GM12878 (cell line): ENCODE results near the gene GCDH. TPM values are rescaled to one million over a fixed set of nuclear protein-coding genes. Genes with fewer than 3 reads are reported as not detected.

ENCODE experiments used
- ATAC-seq: fragments of 200-7000 bp; cut with Tn5 transposase; 3 replicates; pipeline ENCODE4 v1.9.1; 2020; ENCODE audit warnings: mild to moderate bottlenecking, moderate library complexity
- BruUV-seq: library from RNA; stranded (reverse); fragments of 400-500 nt; replicated peaks from 2 replicates; lab custom pipeline; 2021; lab: Mats Ljungman, UMichigan
- CTCF ChIA-PET: fragments of 300-600 bp; sonication (Branson Sonifier 250); formaldehyde crosslinking; extraction: SDS; loops from one replicate; lab custom pipeline; 2021; ENCODE audit warnings: inconsistent platforms; lab: Yijun Ruan, JAX
- POLR2A ChIA-PET: fragments of 350-600 bp; formaldehyde crosslinking; extraction: SDS; loops from one replicate; lab custom pipeline; 2021; ENCODE audit warnings: inconsistent platforms; lab: Charles Lee
- RAD21 ChIA-PET: fragments of 300-600 bp; sonication (Branson Sonifier 250); formaldehyde crosslinking; loops from one replicate; lab custom pipeline; 2023; ENCODE audit warnings: antibody characterized with exemption; ENCODE audit not compliant: unreplicated experiment; lab: Charles Lee
- SMC1A ChIA-PET: fragments of 300-600 bp; sonication (Branson Sonifier 250); formaldehyde crosslinking; loops from one replicate; lab custom pipeline; 2023; ENCODE audit not compliant: unreplicated experiment, uncharacterized antibody; lab: Charles Lee
- DNase-seq: peaks from one replicate; pipeline ENCODE4 v3.0.0-alpha.2; 2011; ENCODE audit warnings: low read depth, low spot score
- FAIRE-seq: peaks from 3 replicates; lab custom pipeline; 2011; peaks lifted over from hg19 to GRCh38; lab: Jason Lieb, UNC
- H2AFZ ChIP-seq: 2 replicates; pipeline ENCODE4 v1.6.0; 2011; ENCODE audit warnings: low read depth, low read length, control low read depth; ENCODE audit not compliant: control insufficient read depth
- H3K27ac ChIP-seq: 2 replicates; pipeline ENCODE4 v1.5.1; 2011; ENCODE audit warnings: control low read depth; ENCODE audit not compliant: control insufficient read depth, insufficient read depth
- H3K27me3 ChIP-seq, 2 experiments: replicated peaks in 1 of 2; 2 replicates each; pipeline versions ENCODE4 v1.6.0 to v1.6.1; 2011; ENCODE audit warnings: low read length in 1 of 2; ENCODE audit not compliant: control insufficient read depth in 2 of 2, insufficient read depth in 2 of 2
- H3K36me3 ChIP-seq, 2 experiments: 2 replicates each; pipeline ENCODE4 v1.5.1; 2011; ENCODE audit warnings: low read length in 1 of 2; ENCODE audit not compliant: control insufficient read depth in 2 of 2, insufficient read depth in 2 of 2
- H3K4me1 ChIP-seq: 2 replicates; pipeline ENCODE4 v1.6.1; 2011; ENCODE audit warnings: mild to moderate bottlenecking, low read length, moderate library complexity, mixed read lengths; ENCODE audit not compliant: control insufficient read depth, insufficient read depth
- H3K4me2 ChIP-seq: 2 replicates; pipeline ENCODE4 v1.6.0; 2011; ENCODE audit warnings: control low read depth; ENCODE audit not compliant: control insufficient read depth, insufficient read depth
- H3K4me3 ChIP-seq: fragments of 200-600 bp; sonication (generic); 2 replicates; pipeline ENCODE4 v1.5.1; 2016
- H3K79me2 ChIP-seq: 2 replicates; pipeline ENCODE4 v1.6.0; 2011; ENCODE audit warnings: low read length; ENCODE audit not compliant: control insufficient read depth, insufficient read depth
- H3K9ac ChIP-seq: 2 replicates; pipeline ENCODE4 v1.8.0; 2011; ENCODE audit warnings: low read length, control low read depth, mixed read lengths; ENCODE audit not compliant: control insufficient read depth, insufficient read depth
- H3K9me3 ChIP-seq: replicated peaks from 3 replicates; pipeline ENCODE4 v1.5.1; 2011; ENCODE audit warnings: mild to moderate bottlenecking, low read length; ENCODE audit not compliant: control insufficient read depth, insufficient read depth
- H4K20me1 ChIP-seq: 2 replicates; pipeline ENCODE4 v1.6.0; 2011; ENCODE audit not compliant: control insufficient read depth, insufficient read depth
- CREB1 ChIP-seq: IDR thresholded peaks from 2 replicates; pipeline ENCODE4 v1.6.1; 2012; ENCODE audit warnings: low read depth, mild to moderate bottlenecking, inconsistent platforms
- CTCF ChIP-seq, 3 experiments: IDR thresholded peaks in 2 of 3; conservative IDR thresholded peaks in 1 of 3; 2 replicates each; pipeline ENCODE4 v1.5.1; 2011; ENCODE audit warnings: low read depth in 3 of 3, low read length in 3 of 3, mild to moderate bottlenecking in 3 of 3, control low read depth in 2 of 3, moderate library complexity in 2 of 3, inconsistent platforms in 1 of 3, mixed read lengths in 1 of 3; ENCODE audit not compliant: control insufficient read depth in 2 of 3, insufficient read depth in 1 of 3; ENCODE audit errors: extremely low read depth in 1 of 3
- EP300 ChIP-seq, 2 experiments: fragments of 150-350 bp in 1 of 2; IDR thresholded peaks; 2 replicates each; pipeline ENCODE4 v1.6.1; 2011 to 2012; ENCODE audit warnings: low read depth in 2 of 2, low read length in 2 of 2, borderline replicate concordance in 1 of 2, improper control_type of control experiment in 1 of 2, inconsistent platforms in 1 of 2; ENCODE audit not compliant: control insufficient read depth in 1 of 2
- EZH2 ChIP-seq: IDR thresholded peaks from 2 replicates; pipeline ENCODE4 v1.6.1; 2012; ENCODE audit warnings: low read depth, mild to moderate bottlenecking, control low read depth, inconsistent platforms, low read length, borderline replicate concordance; ENCODE audit not compliant: control insufficient read depth
- HDGF ChIP-seq: fragments of 450-650 bp; IDR thresholded peaks from 2 replicates; pipeline ENCODE4 v1.6.1; 2016; ENCODE audit warnings: antibody characterized with exemption
- HSF1 ChIP-seq: fragments of 150-350 bp; IDR thresholded peaks from 2 replicates; pipeline ENCODE4 v1.6.1; 2014; ENCODE audit warnings: mild to moderate bottlenecking, low read depth, low read length
- IKZF1 ChIP-seq: fragments of 450-650 bp; conservative IDR thresholded peaks from 2 replicates; pipeline ENCODE4 v1.6.1; 2017; ENCODE audit warnings: antibody characterized with exemption, mild to moderate bottlenecking
- JUNB ChIP-seq: IDR thresholded peaks from 2 replicates; pipeline ENCODE4 v1.6.1; 2016; ENCODE audit warnings: antibody characterized with exemption, mild to moderate bottlenecking
- KDM1A ChIP-seq: fragments of 200-600 bp; sonication (generic); IDR thresholded peaks from 2 replicates; pipeline ENCODE4 v1.6.1; 2016; ENCODE audit warnings: borderline replicate concordance
- NFYA ChIP-seq: IDR thresholded peaks from 2 replicates; pipeline ENCODE4 v1.6.1; 2011; ENCODE audit warnings: low read depth, mild to moderate bottlenecking, low read length, improper control_type of control experiment, borderline replicate concordance
- SKIL ChIP-seq: fragments of 450-650 bp; IDR thresholded peaks from 2 replicates; pipeline ENCODE4 v1.6.1; 2017; ENCODE audit warnings: mild to moderate bottlenecking, low read depth, inconsistent platforms; ENCODE audit not compliant: poor library complexity, severe bottlenecking
- SPI1 ChIP-seq: IDR thresholded peaks from 2 replicates; pipeline ENCODE4 v1.6.1; 2011; ENCODE audit warnings: low read depth, mild to moderate bottlenecking, low read length, moderate library complexity, borderline replicate concordance; ENCODE audit not compliant: insufficient read depth
- STAT1 ChIP-seq: fragments of 450-650 bp; conservative IDR thresholded peaks from 2 replicates; pipeline ENCODE4 v1.6.1; 2014; ENCODE audit warnings: antibody characterized with exemption, mild to moderate bottlenecking
- TCF7 ChIP-seq: IDR thresholded peaks from 2 replicates; pipeline ENCODE4 v1.6.1; 2014; ENCODE audit warnings: antibody characterized with exemption, borderline replicate concordance
- YBX1 ChIP-seq: fragments of 450-650 bp; IDR thresholded peaks from 2 replicates; pipeline ENCODE4 v1.6.1; 2016; ENCODE audit warnings: antibody characterized with exemption
- ZNF217 ChIP-seq: fragments of 450-650 bp; IDR thresholded peaks from 2 replicates; pipeline ENCODE4 v1.6.1; 2017; ENCODE audit warnings: antibody characterized with exemption, mild to moderate bottlenecking
- WGBS: methylation state at CpG from one replicate; pipeline ENCODE4 v1.1.6; 2016; ENCODE audit warnings: low lambda C conversion rate; ENCODE audit not compliant: insufficient replicate concordance, insufficient coverage; ENCODE audit errors: missing lambda C conversion rate; 5-methylcytosine and 5-hydroxymethylcytosine counted together
- in situ Hi-C: fragments of 300-500 bp; cut with MboI; formaldehyde crosslinking; loops from 9 replicates; pipeline ENCODE4 v1.14.3; 2018; ENCODE audit warnings: mixed read lengths
- intact Hi-C: fragments of 100-400 bp; cut with micrococcal nuclease; formaldehyde crosslinking; loops from one replicate; pipeline ENCODE4 v1.14.2; 2022; ENCODE audit not compliant: unreplicated experiment
- polyA plus RNA-seq, 11 experiments: library from polyadenylated mRNA; depleted of rRNA in 4 of 11; unstranded in 6 of 11; stranded (reverse) in 5 of 11; fragments of >200 nt; fragmentation: Nextera tagmentation in 4 of 11; fragmentation: Illumina TruSeq in 1 of 11; extraction: Ambion mirVana in 4 of 11; extraction: Trizol in 1 of 11; gene quantifications; 1 replicate in 1 of 11; 2 replicates in 10 of 11; pipeline versions ENCODE4 v1.2.1 to v1.2.3, GENCODE V29; 2011 to 2016; ENCODE audit warnings: inconsistent platforms in 2 of 11, missing spikeins in 2 of 11, low read depth in 1 of 11
- total RNA-seq, 4 experiments: library from RNA; depleted of rRNA in 3 of 4; stranded (reverse); fragments of >200 nt in 3 of 4; fragmentation: Illumina TruSeq in 1 of 4; extraction: Trizol in 1 of 4; gene quantifications; 2 replicates each; pipeline versions ENCODE4 v1.2.1 to v1.2.3, GENCODE V29; 2013 to 2021

GCDH gene
- total and polyA plus RNA-seq, 10 of the 15 experiments (the other 5 are each of a cell fraction or from before 2014, with no cell fraction given): 4.2 to 69.4 (median 39.7) TPM

GRCh38 chr19:12881172-12881808 lies 9.7 kb upstream of the GCDH start, which contains the start of gene DNASE2 (continued):
- TF ChIP-seq HSF1 (no peak), EZH2 (no peak), CREB1 (peak; percentile 67; the same call in 1 of the 2 replicates), KDM1A (no peak)

- no peak overlapping the region for H3K4me3 ChIP-seq
- H3K27me3 ChIP-seq: no peaks in the 10 kb centered on the region; a peak in 1 of 4 replicates
- no peak for ATAC-seq
- intact Hi-C loops (no loop called here), in situ Hi-C loops (loop anchor here (10.0 kb wide), 1 partner anchor 212 kb away; no protein-coding TSS in a partner anchor)
- no peak overlapping the region for H3K27ac ChIP-seq
- no peak for FAIRE-seq
- CTCF ChIA-PET: interaction anchor here (0.8 to 13.2 kb wide), 9 partner anchors 7 to 116 kb away, joined by 3 to 182 read pairs (median 5); partner anchors contain the start of genes FARSA and GCDH
- H3K9me3 ChIP-seq: peaks cover 7% of the 10 kb centered on the region
- H3K4me1 ChIP-seq: peaks cover 16% of the 10 kb centered on the region
- H4K20me1 ChIP-seq: no peaks in the 10 kb centered on the region
- no peak for DNase-seq
- H3K9ac ChIP-seq: no peak overlapping the region
- H3K79me2 ChIP-seq: peaks cover 4% of the 10 kb centered on the region; the same call in 1 of the 2 replicates
- peaks cover 0 to 4% of the 10 kb centered on the region in 2 experiments; a peak in 2 of 4 replicates for H3K36me3 ChIP-seq
- POLR2A ChIA-PET: interaction anchor here (0.6 to 3.3 kb wide), 6 partner anchors 8 to 265 kb away, joined by 3 to 35 read pairs (median 7); partner anchors contain the start of genes CALR and GCDH
- WGBS: 50% methylated on average over 3 of the region's 3 CpGs
- no peak overlapping the region for H2AFZ ChIP-seq
- no TSS peak for BruUV-seq
- RAD21 ChIA-PET: interaction anchor here (2.2 to 2.3 kb wide), 2 partner anchors 8 to 17 kb away, joined by 12 to 21 read pairs; partner anchors contain the start of gene GCDH
- H3K4me2 ChIP-seq: no peak overlapping the region
- SMC1A ChIA-PET: interaction anchor here (0.6 to 4.1 kb wide), 6 partner anchors 9 to 237 kb away, joined by 3 to 23 read pairs (median 4); partner anchors contain the start of genes CALR and GCDH
- TF ChIP-seq ZNF217 (no peak), NFYA (no peak), CTCF (IDR thresholded peaks at IDR 0.05 in 2 of 3, conservative IDR thresholded peaks at IDR 0.05 in 1 of 3; ENCODE audit: control insufficient read depth in 2 of 3, extremely low read depth in 1 of 3, insufficient read depth in 1 of 3, low read depth in 3 of 3, low read length in 3 of 3) (no peak), JUNB (no peak), TCF7 (no peak), STAT1 (no peak), SKIL (no peak), SPI1 (no peak), YBX1 (no peak), EP300 (IDR thresholded peaks at IDR 0.05; ENCODE audit: borderline replicate concordance in 1 of 2, control insufficient read depth in 1 of 2, low read depth in 2 of 2, low read length in 2 of 2) (no peak), IKZF1 (no peak), HDGF (no peak)
Observed at GRCh38 chr19:12882589-12882988, 8.4 kb upstream of the GCDH start.
